ENCODE results near the gene KRT86. TPM values are rescaled to one million over a fixed set of nuclear protein-coding genes. Genes with fewer than 3 reads are reported as not detected.
"Not testable (repeated sequence)": the region's sequence is repeated elsewhere in the genome, so short reads cannot be mapped to it uniquely, and the experiment has no call there.

The KRT86 gene
- total RNA-seq, 4 donors from 2014 or later = 3.6 TPM; not detected in 3

DNA sequence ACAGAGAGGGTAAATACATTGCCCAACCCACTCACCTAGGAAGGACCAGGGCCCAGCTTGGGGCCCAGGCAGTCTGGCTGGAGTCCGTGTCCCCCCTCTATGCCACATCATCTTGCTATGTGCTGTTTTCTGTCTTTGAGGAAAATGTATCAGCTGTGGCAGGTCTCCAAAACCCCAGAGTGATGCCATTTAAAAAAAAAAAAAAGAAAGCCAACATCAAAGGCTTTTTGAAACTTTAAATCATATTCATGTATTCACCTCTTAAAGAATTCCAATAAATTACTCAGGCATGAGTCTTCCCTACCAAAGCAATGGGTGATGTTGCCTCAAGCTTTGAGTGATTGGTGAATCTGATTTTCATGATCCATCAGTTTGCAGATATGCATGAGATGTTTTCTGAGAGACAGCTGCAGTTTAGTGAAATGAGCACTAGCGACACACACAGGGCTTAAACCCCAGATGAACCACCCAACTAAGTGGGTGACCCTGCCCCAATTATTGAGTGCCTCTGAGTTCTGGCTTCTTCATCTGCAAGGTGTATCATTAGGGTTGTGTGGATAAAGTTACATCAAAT is 10.8 kb downstream of the KRT86 start:
- no peak for TF ChIP-seq POLR2A (IDR thresholded peaks at IDR 0.05)
- no peak for TF ChIP-seq POLR2AphosphoS5 (IDR thresholded peaks at IDR 0.05)
- TF ChIP-seq, protein P1, sequence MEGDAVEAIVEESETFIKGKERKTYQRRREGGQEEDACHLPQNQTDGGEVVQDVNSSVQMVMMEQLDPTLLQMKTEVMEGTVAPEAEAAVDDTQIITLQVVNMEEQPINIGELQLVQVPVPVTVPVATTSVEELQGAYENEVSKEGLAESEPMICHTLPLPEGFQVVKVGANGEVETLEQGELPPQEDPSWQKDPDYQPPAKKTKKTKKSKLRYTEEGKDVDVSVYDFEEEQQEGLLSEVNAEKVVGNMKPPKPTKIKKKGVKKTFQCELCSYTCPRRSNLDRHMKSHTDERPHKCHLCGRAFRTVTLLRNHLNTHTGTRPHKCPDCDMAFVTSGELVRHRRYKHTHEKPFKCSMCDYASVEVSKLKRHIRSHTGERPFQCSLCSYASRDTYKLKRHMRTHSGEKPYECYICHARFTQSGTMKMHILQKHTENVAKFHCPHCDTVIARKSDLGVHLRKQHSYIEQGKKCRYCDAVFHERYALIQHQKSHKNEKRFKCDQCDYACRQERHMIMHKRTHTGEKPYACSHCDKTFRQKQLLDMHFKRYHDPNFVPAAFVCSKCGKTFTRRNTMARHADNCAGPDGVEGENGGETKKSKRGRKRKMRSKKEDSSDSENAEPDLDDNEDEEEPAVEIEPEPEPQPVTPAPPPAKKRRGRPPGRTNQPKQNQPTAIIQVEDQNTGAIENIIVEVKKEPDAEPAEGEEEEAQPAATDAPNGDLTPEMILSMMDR (IDR thresholded peaks at IDR 0.05) = no peak
- TF ChIP-seq EP300 (IDR thresholded peaks at IDR 0.05; ENCODE audit: low read depth) = no peak
- peaks cover 0 to 12% (median 2%) of the 10 kb centered on the region in 4 donors for H3K4me1 ChIP-seq
- no peak overlapping the region for H3K4me3 ChIP-seq
- DNase-seq = no peak
- no peaks in the 10 kb centered on the region for H3K9me3 ChIP-seq
- H3K27ac ChIP-seq = no peak overlapping the region
- intact Hi-C loops (cut with DNase I; ENCODE audit: low total_unique reads) (no loop called here), in situ Hi-C loops (cut with MboI; ENCODE audit: low pct_ligation_motif_present in 1 of 4, low pct_unique_long_range_greater_than_20kb in 1 of 4, low sequenced_read_pairs in 3 of 4) (no loop called here)
- H3K36me3 ChIP-seq = no peaks in the 10 kb centered on the region
- WGBS, 2 donors (ENCODE audit: low coverage in 1 of 2) = 80 to 93% methylated on average over 2 of the region's 2 CpGs
- H3K27me3 ChIP-seq = no peaks in the 10 kb centered on the region

GRCh38 chr12:52285851-52286530 is 11.5 kb downstream of the KRT86 start:
- in situ Hi-C loops (cut with MboI; ENCODE audit: low pct_ligation_motif_present in 1 of 4, low pct_unique_long_range_greater_than_20kb in 1 of 4, low sequenced_read_pairs in 3 of 4) = no loop called here
- TF ChIP-seq POLR2AphosphoS5 (IDR thresholded peaks at IDR 0.05) (no peak), EP300 (IDR thresholded peaks at IDR 0.05; ENCODE audit: low read depth) (no peak), POLR2A (IDR thresholded peaks at IDR 0.05) (no peak)
- TF ChIP-seq, protein P1 (IDR thresholded peaks at IDR 0.05) = no peak
- H3K36me3 ChIP-seq = no peaks in the 10 kb centered on the region
- no peaks in the 10 kb centered on the region for H3K27me3 ChIP-seq
- H3K4me1 ChIP-seq = peaks cover 0 to 5% (median 2%) of the 10 kb centered on the region in 4 donors
- no peak for DNase-seq
- 88% methylated on average over 22 of the region's 24 CpGs; no CpG with 5 or more reads in 1 of the 2 donors for WGBS, 2 donors (ENCODE audit: low coverage in 1 of 2)
- intact Hi-C loops (cut with DNase I; ENCODE audit: low total_unique reads) = no loop called here
- H3K9me3 ChIP-seq = no peaks in the 10 kb centered on the region
- H3K27ac ChIP-seq = no peak overlapping the region
- H3K4me3 ChIP-seq = no peak overlapping the region

DNA sequence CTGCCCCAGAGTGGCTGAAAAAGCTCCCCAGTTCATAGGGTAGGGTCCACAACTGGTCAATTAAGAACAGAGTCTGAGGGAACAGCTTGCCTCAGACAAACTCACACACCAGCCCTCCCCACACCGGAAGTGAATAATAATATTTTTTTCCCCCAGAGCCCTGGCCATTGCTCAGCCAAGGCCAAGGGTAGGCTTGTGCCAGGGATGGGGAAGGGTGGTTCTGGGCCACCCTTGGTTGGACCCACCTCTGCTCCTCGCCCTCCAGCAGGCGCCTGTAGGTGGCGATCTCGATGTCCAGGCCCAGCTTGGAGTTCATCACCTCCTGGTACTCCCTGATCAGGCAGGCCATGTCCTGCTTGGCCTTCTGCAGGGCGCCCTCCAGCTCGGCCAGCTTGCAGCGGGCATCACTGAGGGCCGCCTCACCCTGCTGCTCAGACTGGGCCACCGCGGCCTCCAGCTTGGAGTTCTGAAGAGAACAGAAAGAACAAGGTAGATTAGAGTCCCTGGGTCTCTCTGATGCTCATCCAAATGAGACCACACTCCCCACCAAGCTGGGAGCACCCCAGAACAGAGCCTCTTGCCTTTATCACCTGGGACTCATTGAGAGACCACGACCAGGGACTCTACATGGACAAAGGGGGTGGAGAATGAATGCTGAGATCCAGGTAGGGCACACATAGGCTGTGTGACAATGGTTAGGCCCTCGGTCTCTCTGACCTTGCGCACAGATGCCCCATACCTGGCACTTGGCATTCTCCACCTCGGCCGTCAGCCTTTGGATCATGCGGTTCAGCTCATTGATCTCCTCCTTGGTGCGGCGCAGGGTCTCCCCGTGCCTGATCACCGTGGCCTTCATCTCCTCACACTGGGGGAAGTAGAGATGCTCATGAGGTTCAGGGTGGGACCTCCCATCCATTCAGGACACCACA is 12.7 kb downstream of the KRT86 start:
- in situ Hi-C loops (cut with MboI; ENCODE audit: low pct_ligation_motif_present in 1 of 4, low pct_unique_long_range_greater_than_20kb in 1 of 4, low sequenced_read_pairs in 3 of 4); H3K27ac ChIP-seq; H3K4me1 ChIP-seq; H3K9me3 ChIP-seq; H3K36me3 ChIP-seq; H3K4me3 ChIP-seq; DNase-seq; H3K27me3 ChIP-seq; intact Hi-C loops (cut with DNase I; ENCODE audit: low total_unique reads): not testable (repeated sequence)
- WGBS, 2 donors (ENCODE audit: low coverage in 1 of 2) = 93% methylated on average over 13 of the region's 21 CpGs; no CpG with 5 or more reads in 1 of the 2 donors

GRCh38 chr12:52287816-52288805 is 13.7 kb downstream of the KRT86 start:
- H3K4me3 ChIP-seq; H3K4me1 ChIP-seq; in situ Hi-C loops (cut with MboI; ENCODE audit: low pct_ligation_motif_present in 1 of 4, low pct_unique_long_range_greater_than_20kb in 1 of 4, low sequenced_read_pairs in 3 of 4); intact Hi-C loops (cut with DNase I; ENCODE audit: low total_unique reads); H3K27me3 ChIP-seq; H3K27ac ChIP-seq; H3K9me3 ChIP-seq; DNase-seq; H3K36me3 ChIP-seq: not testable (repeated sequence)
- WGBS, 2 donors (ENCODE audit: low coverage in 1 of 2) = 92% methylated on average over 17 of the region's 17 CpGs; no CpG with 5 or more reads in 1 of the 2 donors

DNA sequence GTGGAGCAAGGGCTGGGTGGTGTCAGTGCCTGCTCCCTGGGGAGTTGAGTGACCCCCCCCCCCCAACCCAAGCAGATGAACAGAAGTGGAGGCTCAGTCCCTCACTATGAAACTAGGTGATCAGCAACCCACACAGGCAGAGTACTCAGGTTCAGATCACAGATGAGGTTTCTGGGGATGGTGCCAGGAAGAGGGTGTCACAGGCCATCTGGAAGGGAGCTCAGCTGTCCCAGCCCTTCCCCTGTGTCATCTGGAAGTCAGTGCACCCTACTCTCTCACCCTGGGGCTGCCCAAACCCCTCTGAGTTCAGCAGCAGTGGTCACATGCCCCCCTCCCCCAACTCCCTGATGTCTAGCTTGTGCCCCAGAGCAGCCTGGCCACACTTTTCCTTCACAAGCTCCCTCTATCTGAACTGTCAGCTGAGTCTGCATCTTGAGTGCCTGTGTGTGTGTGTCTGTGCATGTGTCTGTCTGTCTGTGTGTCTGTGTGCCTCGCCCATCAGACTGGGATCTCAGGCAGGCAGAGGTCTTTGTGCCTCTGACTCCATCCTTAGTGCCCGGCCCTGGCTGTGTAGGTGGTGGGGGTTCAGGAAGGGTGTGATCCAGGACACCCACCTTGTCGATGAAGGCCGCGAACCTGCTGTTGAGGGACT is 16.2 kb downstream of the KRT86 start:
- H3K27me3 ChIP-seq; H3K4me1 ChIP-seq; H3K4me3 ChIP-seq; DNase-seq; in situ Hi-C loops (cut with MboI; ENCODE audit: low pct_ligation_motif_present in 1 of 4, low pct_unique_long_range_greater_than_20kb in 1 of 4, low sequenced_read_pairs in 3 of 4); H3K36me3 ChIP-seq; intact Hi-C loops (cut with DNase I; ENCODE audit: low total_unique reads); H3K9me3 ChIP-seq; H3K27ac ChIP-seq: not testable (repeated sequence)
- no CpG with 5 or more reads among the region's 5 CpGs for WGBS, 2 donors (ENCODE audit: low coverage in 1 of 2)

Data from transverse colon (tissue), 4 donors.